ENCODE results near the gene SFPQ. TPM values are rescaled to one million over a fixed set of nuclear protein-coding genes. Genes with fewer than 3 reads are reported as not detected.
A peak's percentile ranks its signal among the peaks of the same experiment; 100 is the strongest.

Gene SFPQ
- total and polyA plus RNA-seq, 7 experiments from 2014 or later = 91.0 to 610 (median 347) TPM

- no peak overlapping the region for H3K27ac ChIP-seq (ENCODE audit: low read depth, low read length)
- no peaks in the 10 kb centered on the region for H3K9me3 ChIP-seq (ENCODE audit: control insufficient read depth in 2 of 3, low read length in 3 of 3)
- H3K36me3 ChIP-seq (ENCODE audit: control insufficient read depth in 2 of 3, insufficient read depth in 3 of 3, low read length in 3 of 3) = peaks cover 25 to 86% (median 74%) of the 10 kb centered on the region in 3 experiments
- Mint-ChIP-seq H3K9me3 (peaks cover 0 to 3% (median 0%) of the 10 kb centered on the region in 11 donors), H3K36me3 (peaks cover 19 to 72% (median 64%) of the 10 kb centered on the region in 5 donors), H3K27me3 (no peaks in the 10 kb centered on the region), H3K4me3 (peak overlapping the region; percentile 91 to 98 (median 96)), H3K27ac (peak overlapping the region; percentile 27 to 96 (median 80)), H3K4me1 (peaks cover 63 to 86% (median 80%) of the 10 kb centered on the region in 7 donors)
- CTCF ChIA-PET = no interaction called here
- H3K27me3 ChIP-seq (ENCODE audit: control insufficient read depth in 2 of 2, insufficient read depth in 2 of 2, low read length in 2 of 2) = no peaks in the 10 kb centered on the region
- intact Hi-C loops (cut with micrococcal nuclease) = no loop called here
- POLR2A ChIA-PET = interaction anchor here (0.8 to 1.7 kb wide), 2 partner anchors 7 to 17 kb away, joined by 3 to 5 read pairs; no protein-coding TSS in a partner anchor
- H3K4me1 ChIP-seq (ENCODE audit: control insufficient read depth in 2 of 2, insufficient read depth in 2 of 2, low read length in 2 of 2) = peaks cover 45 to 51% of the 10 kb centered on the region in 2 donors
- ATAC-seq (no peak), DNase-seq (no peak)
- no peak overlapping the region for H3K4me3 ChIP-seq (ENCODE audit: low read length)
These were observed 4.2 kb downstream of the SFPQ start for GRCh38 chr1:35188578-35189392.

- Mint-ChIP-seq H3K4me3 (peak overlapping the region in 9 of 10 donors; percentile 0 to 98 (median 47)), H3K27me3 (no peaks in the 10 kb centered on the region), H3K9me3 (peaks cover 0 to 3% (median 0%) of the 10 kb centered on the region in 11 donors), H3K27ac (peak overlapping the region in 8 of 9 donors; percentile 8 to 95 (median 44)), H3K36me3 (peaks cover 19 to 77% (median 68%) of the 10 kb centered on the region in 5 donors), H3K4me1 (peaks cover 67 to 88% (median 81%) of the 10 kb centered on the region in 7 donors)
- H3K4me1 ChIP-seq (ENCODE audit: control insufficient read depth in 2 of 2, insufficient read depth in 2 of 2, low read length in 2 of 2) = peaks cover 41 to 49% of the 10 kb centered on the region in 2 donors
- H3K27ac ChIP-seq (ENCODE audit: low read depth, low read length) = no peak overlapping the region
- H3K36me3 ChIP-seq (ENCODE audit: control insufficient read depth in 2 of 3, insufficient read depth in 3 of 3, low read length in 3 of 3) = peaks cover 25 to 92% (median 81%) of the 10 kb centered on the region in 3 experiments
- no peak overlapping the region for H3K4me3 ChIP-seq (ENCODE audit: low read length)
- ATAC-seq = no peak
- H3K9me3 ChIP-seq (ENCODE audit: control insufficient read depth in 2 of 3, low read length in 3 of 3) = no peaks in the 10 kb centered on the region
- intact Hi-C loops (cut with micrococcal nuclease) = no loop called here
- ChIA-PET POLR2A (no interaction called here), CTCF (no interaction called here)
- DNase-seq = no peak
- H3K27me3 ChIP-seq (ENCODE audit: control insufficient read depth in 2 of 2, insufficient read depth in 2 of 2, low read length in 2 of 2) = no peaks in the 10 kb centered on the region
These were observed 5.1 kb downstream of the SFPQ start for GRCh38 chr1:35187816-35188342.

- ATAC-seq = no peak
- peak overlapping the region; percentile 26 for H3K27ac ChIP-seq (ENCODE audit: low read depth, low read length)
- peaks cover 51 to 63% of the 10 kb centered on the region in 2 donors for H3K4me1 ChIP-seq (ENCODE audit: control insufficient read depth in 2 of 2, insufficient read depth in 2 of 2, low read length in 2 of 2)
- ChIA-PET CTCF (interaction anchor here (1.1 kb wide), 2 partner anchors 16 to 18 kb away, joined by 3 read pairs; no protein-coding TSS in a partner anchor), POLR2A (interaction anchor here (0.6 to 1.5 kb wide), 3 partner anchors 14 to 114 kb away, joined by 3 to 7 read pairs (median 4); no protein-coding TSS in a partner anchor)
- H3K36me3 Mint-ChIP-seq = peaks cover 17 to 81% (median 69%) of the 10 kb centered on the region in 5 donors
- peaks cover 73 to 100% (median 95%) of the 10 kb centered on the region in 7 donors for H3K4me1 Mint-ChIP-seq
- H3K27me3 ChIP-seq (ENCODE audit: control insufficient read depth in 2 of 2, insufficient read depth in 2 of 2, low read length in 2 of 2) = no peaks in the 10 kb centered on the region
- H3K27ac Mint-ChIP-seq = peak overlapping the region in 1 of 9 donors; percentile 72
- no peaks in the 10 kb centered on the region for H3K27me3 Mint-ChIP-seq
- H3K4me3 Mint-ChIP-seq = peak overlapping the region in 7 of 10 donors; percentile 23 to 55 (median 37)
- H3K9me3 ChIP-seq (ENCODE audit: control insufficient read depth in 2 of 3, low read length in 3 of 3) = no peaks in the 10 kb centered on the region
- intact Hi-C loops (cut with micrococcal nuclease) = no loop called here
- H3K36me3 ChIP-seq (ENCODE audit: control insufficient read depth in 2 of 3, insufficient read depth in 3 of 3, low read length in 3 of 3) = peaks cover 25 to 96% (median 94%) of the 10 kb centered on the region in 3 experiments
- DNase-seq = no peak
- peaks cover 0 to 3% (median 0%) of the 10 kb centered on the region in 11 donors for H3K9me3 Mint-ChIP-seq
- H3K4me3 ChIP-seq (ENCODE audit: low read length) = no peak overlapping the region
These were observed 6.7 kb downstream of the SFPQ start for GRCh38 chr1:35186239-35186638.

- Mint-ChIP-seq H3K4me1 (peaks cover 66 to 100% (median 95%) of the 10 kb centered on the region in 7 donors), H3K36me3 (peaks cover 12 to 76% (median 64%) of the 10 kb centered on the region in 5 donors), H3K9me3 (peaks cover 0 to 3% (median 0%) of the 10 kb centered on the region in 11 donors), H3K27ac (peak overlapping the region in 7 of 9 donors; percentile 15 to 85 (median 75)), H3K4me3 (peak overlapping the region in 7 of 10 donors; percentile 3 to 59 (median 16)), H3K27me3 (no peaks in the 10 kb centered on the region)
- intact Hi-C loops (cut with micrococcal nuclease) = no loop called here
- peak overlapping the region; percentile 26 for H3K27ac ChIP-seq (ENCODE audit: low read depth, low read length)
- H3K9me3 ChIP-seq (ENCODE audit: control insufficient read depth in 2 of 3, low read length in 3 of 3) = no peaks in the 10 kb centered on the region
- peaks cover 25 to 96% (median 93%) of the 10 kb centered on the region in 3 experiments for H3K36me3 ChIP-seq (ENCODE audit: control insufficient read depth in 2 of 3, insufficient read depth in 3 of 3, low read length in 3 of 3)
- no peak for ATAC-seq
- no peaks in the 10 kb centered on the region for H3K27me3 ChIP-seq (ENCODE audit: control insufficient read depth in 2 of 2, insufficient read depth in 2 of 2, low read length in 2 of 2)
- ChIA-PET POLR2A (interaction anchor here (1.1 to 1.5 kb wide), 2 partner anchors 13 to 115 kb away, joined by 4 to 7 read pairs; no protein-coding TSS in a partner anchor), CTCF (interaction anchor here (1.1 kb wide), 1 partner anchor 17 kb away, joined by 3 read pairs; no protein-coding TSS in a partner anchor)
- DNase-seq = no peak
- peaks cover 51 to 55% of the 10 kb centered on the region in 2 donors for H3K4me1 ChIP-seq (ENCODE audit: control insufficient read depth in 2 of 2, insufficient read depth in 2 of 2, low read length in 2 of 2)
- H3K4me3 ChIP-seq (ENCODE audit: low read length) = no peak overlapping the region
These were observed 7.7 kb downstream of the SFPQ start for GRCh38 chr1:35185200-35185599.

- Mint-ChIP-seq H3K4me3 (peak overlapping the region in 7 of 10 donors; percentile 3 to 59 (median 18)), H3K27me3 (no peaks in the 10 kb centered on the region), H3K36me3 (peaks cover 12 to 74% (median 59%) of the 10 kb centered on the region in 5 donors), H3K27ac (peak overlapping the region in 7 of 9 donors; percentile 17 to 84 (median 73)), H3K4me1 (peaks cover 63 to 100% (median 95%) of the 10 kb centered on the region in 7 donors), H3K9me3 (peaks cover 0 to 3% (median 0%) of the 10 kb centered on the region in 11 donors)
- H3K4me1 ChIP-seq (ENCODE audit: control insufficient read depth in 2 of 2, insufficient read depth in 2 of 2, low read length in 2 of 2) = peaks cover 50 to 52% of the 10 kb centered on the region in 2 donors
- no peaks in the 10 kb centered on the region for H3K9me3 ChIP-seq (ENCODE audit: control insufficient read depth in 2 of 3, low read length in 3 of 3)
- H3K27ac ChIP-seq (ENCODE audit: low read depth, low read length) = no peak overlapping the region
- ChIA-PET POLR2A (interaction anchor here (1.5 kb wide), 2 partner anchors 8 to 13 kb away, joined by 3 to 7 read pairs; no protein-coding TSS in a partner anchor), CTCF (interaction anchor here (0.7 kb wide), 1 partner anchor 610 kb away, joined by 5 read pairs; no protein-coding TSS in a partner anchor)
- intact Hi-C loops (cut with micrococcal nuclease) = no loop called here
- no peak for ATAC-seq
- no peak overlapping the region for H3K4me3 ChIP-seq (ENCODE audit: low read length)
- no peak for DNase-seq
- H3K27me3 ChIP-seq (ENCODE audit: control insufficient read depth in 2 of 2, insufficient read depth in 2 of 2, low read length in 2 of 2) = no peaks in the 10 kb centered on the region
- peaks cover 25 to 96% (median 95%) of the 10 kb centered on the region in 3 experiments for H3K36me3 ChIP-seq (ENCODE audit: control insufficient read depth in 2 of 3, insufficient read depth in 3 of 3, low read length in 3 of 3)
These were observed 8.3 kb downstream of the SFPQ start for GRCh38 chr1:35184495-35185199.

Measured in naive thymus-derived CD4-positive, alpha-beta T cell (primary cell).